B cell (primary cell): ENCODE results near the gene AP3D1. TPM values are rescaled to one million over a fixed set of nuclear protein-coding genes. Genes with fewer than 3 reads are reported as not detected.

ENCODE experiments used
- ATAC-seq: fragments of 200-7000 bp; cut with Tn5 transposase; one replicate; pipeline ENCODE4 v1.10.0; 2021; ENCODE audit warnings: low read depth, mild to moderate bottlenecking, moderate number of reproducible peaks, moderate library complexity
- CTCF ChIA-PET: fragments of 350-600 bp; sonication (Branson Sonifier 250); formaldehyde crosslinking; loops from one replicate; lab custom pipeline; 2021; ENCODE audit warnings: antibody characterized with exemption, inconsistent platforms; lab: Charles Lee
- POLR2A ChIA-PET: fragments of 350-600 bp; sonication (Branson Sonifier 250); formaldehyde crosslinking; loops from one replicate; lab custom pipeline; 2021; ENCODE audit warnings: antibody characterized with exemption; lab: Charles Lee
- DNase-seq: peaks from one replicate; pipeline ENCODE4 v3.0.0; 2013
- H2AFZ ChIP-seq: 2 replicates; pipeline ENCODE4 v1.6.1; 2012; ENCODE audit warnings: mild to moderate bottlenecking, low read depth, low read length; ENCODE audit not compliant: insufficient read depth, poor library complexity, severe bottlenecking
- H3K27ac ChIP-seq, 2 donors: 1 replicate in 1 of 2; 2 replicates in 1 of 2; pipeline ENCODE4 v1.5.1; 2012 to 2013; ENCODE audit warnings: low read length in 2 of 2, mild to moderate bottlenecking in 2 of 2, moderate library complexity in 1 of 2
- H3K27me3 ChIP-seq, 4 experiments: fragments of 200-600 bp in 1 of 4; sonication (generic) in 1 of 4; replicated peaks in 1 of 4; 1 replicate in 2 of 4; 2 replicates in 2 of 4; pipeline versions ENCODE4 v1.6.1 to v1.7.0; 2013 to 2016; ENCODE audit warnings: low read length in 3 of 4, mild to moderate bottlenecking in 2 of 4, mixed read lengths in 1 of 4, moderate library complexity in 1 of 4; ENCODE audit not compliant: insufficient read depth in 4 of 4, control insufficient read depth in 3 of 4; ENCODE audit errors: control extremely low read depth in 1 of 4
- H3K36me3 ChIP-seq, 2 experiments: replicated peaks in 1 of 2; 1 replicate in 1 of 2; 2 replicates in 1 of 2; pipeline versions ENCODE4 v1.6.1 to v1.7.1; 2013; ENCODE audit warnings: low read length in 1 of 2; ENCODE audit not compliant: insufficient read depth in 2 of 2, control insufficient read depth in 1 of 2; ENCODE audit errors: control extremely low read depth in 1 of 2, extremely low read depth in 1 of 2
- H3K4me1 ChIP-seq, 2 donors: fragments of 200-600 bp in 1 of 2; sonication (generic) in 1 of 2; 1 replicate in 1 of 2; 2 replicates in 1 of 2; pipeline versions ENCODE4 v1.5.1 to v1.6.1; 2013 to 2017; ENCODE audit warnings: low read length in 2 of 2; ENCODE audit not compliant: control insufficient read depth in 2 of 2, insufficient read depth in 2 of 2
- H3K4me2 ChIP-seq: replicated peaks from 2 replicates; pipeline ENCODE3; 2012; ENCODE audit warnings: mild to moderate bottlenecking, low read depth, low read length; ENCODE audit not compliant: poor library complexity, severe bottlenecking
- H3K4me3 ChIP-seq, 5 experiments: fragments of 200-600 bp in 1 of 5; sonication (generic) in 1 of 5; 1 replicate in 3 of 5; 2 replicates in 2 of 5; pipeline versions ENCODE4 v1.5.1 to v1.7.0; 2011 to 2016; ENCODE audit warnings: low read length in 4 of 5, mild to moderate bottlenecking in 4 of 5, low read depth in 2 of 5, control low read depth in 1 of 5, moderate library complexity in 1 of 5; ENCODE audit not compliant: insufficient read depth in 1 of 5; ENCODE audit errors: control extremely low read depth in 1 of 5, extremely low read depth in 1 of 5
- H3K79me2 ChIP-seq: fragments of 200-600 bp; sonication (generic); one replicate; pipeline ENCODE4 v1.6.0; 2016; ENCODE audit warnings: low read length; ENCODE audit not compliant: control insufficient read depth, insufficient read depth
- H3K9ac ChIP-seq: fragments of 200-600 bp; sonication (generic); 2 replicates; pipeline ENCODE4 v1.6.1; 2017; ENCODE audit warnings: mild to moderate bottlenecking, low read length, moderate library complexity
- H3K9me3 ChIP-seq, 3 donors: one replicate each; pipeline versions ENCODE4 v1.6.1 to v1.7.1; 2013; ENCODE audit warnings: low read length in 2 of 3; ENCODE audit not compliant: control insufficient read depth in 2 of 3, insufficient read depth in 1 of 3; ENCODE audit errors: control extremely low read depth in 1 of 3
- H4K20me1 ChIP-seq: 2 replicates; pipeline ENCODE4 v1.6.0; 2012; ENCODE audit warnings: mild to moderate bottlenecking, low read length; ENCODE audit not compliant: insufficient read depth, control insufficient read depth, poor library complexity, severe bottlenecking
- H3K27ac Mint-ChIP-seq: one replicate; pipeline ENCODE4 v1.8.0; 2021; ENCODE audit warnings: mixed read lengths
- H3K27me3 Mint-ChIP-seq: one replicate; pipeline ENCODE4 v1.8.0; 2021; ENCODE audit warnings: mixed read lengths
- H3K4me1 Mint-ChIP-seq: one replicate; pipeline ENCODE4 v1.8.0; 2021; ENCODE audit warnings: mixed read lengths
- H3K4me3 Mint-ChIP-seq: one replicate; pipeline ENCODE4 v1.8.0; 2021; ENCODE audit warnings: mixed read lengths
- H3K9me3 Mint-ChIP-seq: one replicate; pipeline ENCODE4 v1.8.0; 2022; ENCODE audit warnings: mixed read lengths; ENCODE audit not compliant: insufficient read depth
- CTCF ChIP-seq: fragments of 200-600 bp; IDR thresholded peaks from one replicate; pipeline ENCODE4 v1.8.0; 2022; ENCODE audit warnings: antibody characterized with exemption, mild to moderate bottlenecking
- EZH2 ChIP-seq: IDR thresholded peaks from 2 replicates; pipeline ENCODE4 v1.6.1; 2012; ENCODE audit warnings: borderline replicate concordance, low read depth, mild to moderate bottlenecking, moderate library complexity, low read length; ENCODE audit not compliant: insufficient read depth, poor library complexity, severe bottlenecking
- WGBS: methylation state at CpG from one replicate; pipeline ENCODE4 v1.1.5; 2013; ENCODE audit warnings: missing lambda C conversion rate; ENCODE audit not compliant: insufficient coverage; 5-methylcytosine and 5-hydroxymethylcytosine counted together
- intact Hi-C: fragments of 100-400 bp; cut with micrococcal nuclease; formaldehyde crosslinking; loops from one replicate; pipeline ENCODE4 v1.10.0; 2022
- polyA plus RNA-seq: library from polyadenylated mRNA; depleted of rRNA; stranded (reverse); fragments of >200 nt; gene quantifications from 2 replicates; pipeline ENCODE4 v1.2.3, GENCODE V29; 2012
- total RNA-seq, 2 donors: library from RNA; stranded (reverse); fragments of 120-200 nt in 1 of 2; gene quantifications; 1 replicate in 1 of 2; 2 replicates in 1 of 2; pipeline versions ENCODE4 v1.2.3 to v1.2.4, GENCODE V29; 2013 to 2022

The AP3D1 gene
- total and polyA plus RNA-seq, 2 donors (not counting 1 experiment from before 2014, with no cell fraction given): 96.4 to 114 TPM

- WGBS: 94% methylated on average over 18 of the region's 18 CpGs
- H4K20me1 ChIP-seq: peaks cover 41% of the 10 kb centered on the region
Observed at GRCh38 chr19:2118438-2118837, 32.9 kb downstream of the AP3D1 start.

More at GRCh38 chr19:2118438-2118837, 32.9 kb downstream of the AP3D1 start:
- H3K9ac ChIP-seq: no peak overlapping the region
- H3K4me2 ChIP-seq: no peak overlapping the region
- H3K9me3 ChIP-seq: no peaks in the 10 kb centered on the region
- intact Hi-C loops: no loop called here
- no peaks in the 10 kb centered on the region for H3K4me1 ChIP-seq
- Mint-ChIP-seq H3K27ac (no peak overlapping the region), H3K4me1 (peaks cover 2% of the 10 kb centered on the region), H3K27me3 (no peaks in the 10 kb centered on the region), H3K9me3 (no peaks in the 10 kb centered on the region), H3K4me3 (no peak overlapping the region)
- no peak overlapping the region for H3K4me3 ChIP-seq
- ChIA-PET POLR2A (no interaction called here), CTCF (no interaction called here)
- no peak for DNase-seq
- no peak for TF ChIP-seq EZH2
- no peak for TF ChIP-seq CTCF
- H2AFZ ChIP-seq: no peak overlapping the region
- no peaks in the 10 kb centered on the region for H3K27me3 ChIP-seq
- peaks cover 35% of the 10 kb centered on the region for H3K79me2 ChIP-seq
- H3K36me3 ChIP-seq: peaks cover 0 to 91% of the 10 kb centered on the region in 2 experiments
- ATAC-seq: no peak
- no peak overlapping the region for H3K27ac ChIP-seq
